ENCODE results near the gene DBX2. TPM values are rescaled to one million over a fixed set of nuclear protein-coding genes. Genes with fewer than 3 reads are reported as not detected.

DBX2 gene
- total RNA-seq, 1 donor from 2014 or later: not detected

- DNase-seq (ENCODE audit: low read depth) (no peak), FAIRE-seq (no peak)
- H3K27me3 ChIP-seq (ENCODE audit: control insufficient read depth, insufficient read depth, low read length): no peaks in the 10 kb centered on the region
- H3K36me3 ChIP-seq (ENCODE audit: control insufficient read depth, insufficient read depth, low read length): no peaks in the 10 kb centered on the region
- H3K4me3 ChIP-seq (ENCODE audit: low read depth, low read length): no peak overlapping the region
- TF ChIP-seq, protein P1, sequence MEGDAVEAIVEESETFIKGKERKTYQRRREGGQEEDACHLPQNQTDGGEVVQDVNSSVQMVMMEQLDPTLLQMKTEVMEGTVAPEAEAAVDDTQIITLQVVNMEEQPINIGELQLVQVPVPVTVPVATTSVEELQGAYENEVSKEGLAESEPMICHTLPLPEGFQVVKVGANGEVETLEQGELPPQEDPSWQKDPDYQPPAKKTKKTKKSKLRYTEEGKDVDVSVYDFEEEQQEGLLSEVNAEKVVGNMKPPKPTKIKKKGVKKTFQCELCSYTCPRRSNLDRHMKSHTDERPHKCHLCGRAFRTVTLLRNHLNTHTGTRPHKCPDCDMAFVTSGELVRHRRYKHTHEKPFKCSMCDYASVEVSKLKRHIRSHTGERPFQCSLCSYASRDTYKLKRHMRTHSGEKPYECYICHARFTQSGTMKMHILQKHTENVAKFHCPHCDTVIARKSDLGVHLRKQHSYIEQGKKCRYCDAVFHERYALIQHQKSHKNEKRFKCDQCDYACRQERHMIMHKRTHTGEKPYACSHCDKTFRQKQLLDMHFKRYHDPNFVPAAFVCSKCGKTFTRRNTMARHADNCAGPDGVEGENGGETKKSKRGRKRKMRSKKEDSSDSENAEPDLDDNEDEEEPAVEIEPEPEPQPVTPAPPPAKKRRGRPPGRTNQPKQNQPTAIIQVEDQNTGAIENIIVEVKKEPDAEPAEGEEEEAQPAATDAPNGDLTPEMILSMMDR (IDR thresholded peaks at IDR 0.05; ENCODE audit: insufficient read depth, low read length, severe bottlenecking): no peak
These were observed 81.9 kb downstream of the DBX2 start for GRCh38 chr12:44968965-44969364.

Other genes with a start within 250 kb of the DBX2 start
- gene NELL2, start 174.8 kb downstream of the DBX2 start, total RNA-seq: not detected in 2 replicates
- 23.2 and 23.3 TPM in 2 replicates for gene ANO6, start 165.0 kb upstream of the DBX2 start, total RNA-seq